ENCODE measurements around the gene SRP19.
A peak's percentile ranks its signal among the peaks of the same experiment; 100 is the strongest.

Gene SRP19

GRCh38 chr5:112860929-112861637, at the start of gene SRP19:
Gene SRP19 (plus strand): TSS chr5:112861287. CDS start chr5:112861377, 90 bp downstream.
- H3K27ac ChIP-seq = peak within 1 kb of the TSS; percentile 83 to 95 (median 87)
- peaks cover 33 to 40% (median 39%) of the 10 kb centered on the region in 11 experiments for H3K36me3 ChIP-seq
- peak within 1 kb of the TSS; percentile 83 to 95 (median 91) for H3K9ac ChIP-seq
- no peaks in the 10 kb centered on the region for H3K27me3 ChIP-seq
- peaks cover 24 to 30% (median 26%) of the 10 kb centered on the region in 10 experiments for H3K4me1 ChIP-seq
- TF ChIP-seq Cebpa-rat (IDR thresholded peaks at IDR 0.05) = no peak
- H4K20me1 ChIP-seq = peaks cover 9 to 34% (median 23%) of the 10 kb centered on the region in 11 experiments; a peak in 16 of 22 replicates
- peak within 1 kb of the TSS; percentile 80 to 100 (median 88) for H3K4me3 ChIP-seq
- H3K4me2 ChIP-seq = peak within 1 kb of the TSS; percentile 90 to 98 (median 95)
- H3K9me3 ChIP-seq (replicated peaks in 1 of 11) = peaks cover 0 to 7% (median 3%) of the 10 kb centered on the region in 11 experiments; a peak in 4 of 22 replicates

- Histone ChIP-seq H3K4me3 (no peak overlapping the region), H3K36me3 (peaks cover 64 to 96% (median 83%) of the 10 kb centered on the region in 11 experiments), H4K20me1 (peaks cover 0 to 11% (median 0%) of the 10 kb centered on the region in 11 experiments; a peak in 3 of 22 replicates), H3K9ac (no peak overlapping the region), H3K27me3 (no peaks in the 10 kb centered on the region), H3K4me1 (peaks cover 0 to 5% (median 0%) of the 10 kb centered on the region in 10 experiments; a peak in 1 of 20 replicates), H3K4me2 (no peak overlapping the region), H3K9me3 (replicated peaks in 1 of 11) (peaks cover 0 to 3% (median 0%) of the 10 kb centered on the region in 11 experiments; a peak in 1 of 22 replicates), H3K27ac (no peak overlapping the region)
- TF ChIP-seq Cebpa-rat (IDR thresholded peaks at IDR 0.05) = no peak
Measured at GRCh38 chr5:112812549-112812948, 48.5 kb upstream of the SRP19 start.

- no peak overlapping the region for H3K9ac ChIP-seq
- no peak overlapping the region for H3K4me3 ChIP-seq
- H3K27me3 ChIP-seq = no peaks in the 10 kb centered on the region
- no peaks in the 10 kb centered on the region for H3K9me3 ChIP-seq (replicated peaks in 1 of 11)
- no peaks in the 10 kb centered on the region for H3K4me1 ChIP-seq
- peaks cover 71 to 99% (median 88%) of the 10 kb centered on the region in 11 experiments for H3K36me3 ChIP-seq
- H3K4me2 ChIP-seq = no peak overlapping the region
- H3K27ac ChIP-seq = no peak overlapping the region
- no peak for TF ChIP-seq Cebpa-rat (IDR thresholded peaks at IDR 0.05)
- no peaks in the 10 kb centered on the region; a peak in 1 of 22 replicates for H4K20me1 ChIP-seq
Measured at GRCh38 chr5:112820246-112820645, 40.8 kb upstream of the SRP19 start.

- Histone ChIP-seq H3K9ac (no peak overlapping the region), H3K9me3 (replicated peaks in 1 of 11) (no peaks in the 10 kb centered on the region), H3K27me3 (no peaks in the 10 kb centered on the region), H3K4me3 (no peak overlapping the region), H4K20me1 (no peaks in the 10 kb centered on the region; a peak in 1 of 22 replicates), H3K4me1 (no peaks in the 10 kb centered on the region), H3K4me2 (no peak overlapping the region), H3K27ac (no peak overlapping the region), H3K36me3 (peaks cover 67 to 99% (median 89%) of the 10 kb centered on the region in 11 experiments)
- no peak for TF ChIP-seq Cebpa-rat (IDR thresholded peaks at IDR 0.05)
Measured at GRCh38 chr5:112822456-112822855, 38.6 kb upstream of the SRP19 start.

GRCh38 chr5:112823181-112823580, 37.9 kb upstream of the SRP19 start:
- Histone ChIP-seq H3K9ac (no peak overlapping the region), H3K27ac (no peak overlapping the region), H3K4me1 (no peaks in the 10 kb centered on the region), H3K4me2 (no peak overlapping the region), H3K4me3 (no peak overlapping the region), H3K36me3 (peaks cover 68 to 99% (median 89%) of the 10 kb centered on the region in 11 experiments), H4K20me1 (no peaks in the 10 kb centered on the region; a peak in 1 of 22 replicates), H3K9me3 (replicated peaks in 1 of 11) (no peaks in the 10 kb centered on the region), H3K27me3 (no peaks in the 10 kb centered on the region)
- no peak for TF ChIP-seq Cebpa-rat (IDR thresholded peaks at IDR 0.05)

GRCh38 chr5:112823656-112824055, 37.4 kb upstream of the SRP19 start:
- peaks cover 72 to 100% (median 90%) of the 10 kb centered on the region in 11 experiments for H3K36me3 ChIP-seq
- no peaks in the 10 kb centered on the region; a peak in 1 of 22 replicates for H4K20me1 ChIP-seq
- no peaks in the 10 kb centered on the region for H3K9me3 ChIP-seq (replicated peaks in 1 of 11)
- H3K4me2 ChIP-seq = no peak overlapping the region
- H3K9ac ChIP-seq = no peak overlapping the region
- H3K27me3 ChIP-seq = no peaks in the 10 kb centered on the region
- no peaks in the 10 kb centered on the region for H3K4me1 ChIP-seq
- no peak for TF ChIP-seq Cebpa-rat (IDR thresholded peaks at IDR 0.05)
- no peak overlapping the region for H3K4me3 ChIP-seq
- H3K27ac ChIP-seq = no peak overlapping the region

- Histone ChIP-seq H4K20me1 (no peaks in the 10 kb centered on the region; a peak in 1 of 22 replicates), H3K9me3 (replicated peaks in 1 of 11) (no peaks in the 10 kb centered on the region), H3K4me2 (no peak overlapping the region), H3K36me3 (peaks cover 72 to 100% (median 91%) of the 10 kb centered on the region in 11 experiments), H3K4me3 (no peak overlapping the region), H3K4me1 (no peaks in the 10 kb centered on the region), H3K27me3 (no peaks in the 10 kb centered on the region), H3K27ac (no peak overlapping the region), H3K9ac (no peak overlapping the region)
- TF ChIP-seq Cebpa-rat (IDR thresholded peaks at IDR 0.05) = no peak
Measured at GRCh38 chr5:112824197-112824596, 36.9 kb upstream of the SRP19 start.

- no peaks in the 10 kb centered on the region for H4K20me1 ChIP-seq
- no peak overlapping the region for H3K27ac ChIP-seq
- no peak for TF ChIP-seq Cebpa-rat (IDR thresholded peaks at IDR 0.05)
- no peak overlapping the region for H3K9ac ChIP-seq
- H3K4me3 ChIP-seq = no peak overlapping the region
- no peaks in the 10 kb centered on the region for H3K4me1 ChIP-seq
- no peak overlapping the region for H3K4me2 ChIP-seq
- H3K9me3 ChIP-seq (replicated peaks in 1 of 11) = no peaks in the 10 kb centered on the region
- peaks cover 68 to 100% (median 90%) of the 10 kb centered on the region in 11 experiments for H3K36me3 ChIP-seq
- no peaks in the 10 kb centered on the region for H3K27me3 ChIP-seq
Measured at GRCh38 chr5:112830378-112830777, 30.7 kb upstream of the SRP19 start.

GRCh38 chr5:112833971-112834370, 27.1 kb upstream of the SRP19 start:
- H4K20me1 ChIP-seq = no peaks in the 10 kb centered on the region; a peak in 1 of 22 replicates
- TF ChIP-seq Cebpa-rat (IDR thresholded peaks at IDR 0.05) = no peak
- no peak overlapping the region for H3K4me2 ChIP-seq
- H3K4me3 ChIP-seq = no peak overlapping the region
- H3K36me3 ChIP-seq = peaks cover 68 to 99% (median 90%) of the 10 kb centered on the region in 11 experiments
- H3K27me3 ChIP-seq = no peaks in the 10 kb centered on the region
- no peaks in the 10 kb centered on the region for H3K9me3 ChIP-seq (replicated peaks in 1 of 11)
- no peak overlapping the region for H3K9ac ChIP-seq
- no peak overlapping the region for H3K27ac ChIP-seq
- H3K4me1 ChIP-seq = no peaks in the 10 kb centered on the region

All from BLaER1 treated with 17β-estradiol and CSF1 and Interleukin-3, amounts not matched to agents 10 nM and 100 nM (cell line).